Trophoblast cell (in vitro differentiated cells and primary cell): ENCODE measurements around the gene KRTAP9-7. TPM values are rescaled to one million over a fixed set of nuclear protein-coding genes. Genes with fewer than 3 reads are reported as not detected.
"Not testable (repeated sequence)": the region's sequence is repeated elsewhere in the genome, so short reads cannot be mapped to it uniquely, and the experiment has no call there.

Source experiments
- DNase-seq, 2 donors: peaks; one replicate each; pipeline ENCODE4 v3.0.0-alpha.2; 2016
- H2AFZ ChIP-seq: 2 replicates; pipeline ENCODE4 v1.6.1; 2013; ENCODE audit warnings: low read length, moderate library complexity, mild to moderate bottlenecking; ENCODE audit not compliant: insufficient read depth, poor library complexity
- H2AK5ac ChIP-seq: 2 replicates; pipeline ENCODE4 v1.6.1; 2013; ENCODE audit warnings: mild to moderate bottlenecking, low read length
- H2BK120ac ChIP-seq: 2 replicates; pipeline ENCODE4 v1.6.1; 2013; ENCODE audit warnings: low read length, mild to moderate bottlenecking, moderate library complexity; ENCODE audit not compliant: insufficient read depth, poor library complexity
- H2BK12ac ChIP-seq: 2 replicates; pipeline ENCODE4 v1.6.1; 2013; ENCODE audit warnings: mild to moderate bottlenecking, low read length, moderate library complexity
- H2BK5ac ChIP-seq: 2 replicates; pipeline ENCODE4 v1.6.1; 2013; ENCODE audit warnings: low read length, low read depth, moderate library complexity, mild to moderate bottlenecking; ENCODE audit not compliant: poor library complexity
- H3K14ac ChIP-seq: 2 replicates; pipeline ENCODE4 v1.6.1; 2013; ENCODE audit warnings: mild to moderate bottlenecking, low read length
- H3K18ac ChIP-seq: 2 replicates; pipeline ENCODE4 v1.6.1; 2013; ENCODE audit warnings: mild to moderate bottlenecking, low read length
- H3K23ac ChIP-seq: 2 replicates; pipeline ENCODE4 v1.6.1; 2013; ENCODE audit warnings: low read length
- H3K27ac ChIP-seq: 2 replicates; pipeline ENCODE4 v1.5.1; 2013; ENCODE audit warnings: low read depth, mild to moderate bottlenecking, inconsistent platforms, low read length, moderate library complexity
- H3K27me3 ChIP-seq: 2 replicates; pipeline ENCODE4 v1.6.1; 2013; ENCODE audit warnings: inconsistent platforms, mild to moderate bottlenecking, low read length, moderate library complexity; ENCODE audit not compliant: insufficient read depth
- H3K36me3 ChIP-seq, 2 experiments: 1 replicate in 1 of 2; 2 replicates in 1 of 2; pipeline ENCODE4 v1.6.1; 2013; ENCODE audit warnings: low read length in 2 of 2, mild to moderate bottlenecking in 2 of 2, moderate library complexity in 1 of 2; ENCODE audit not compliant: insufficient read depth in 2 of 2, control insufficient read depth in 1 of 2
- H3K4ac ChIP-seq: 2 replicates; pipeline ENCODE4 v1.6.1; 2013; ENCODE audit warnings: low read depth, mild to moderate bottlenecking, low read length, moderate library complexity
- H3K4me1 ChIP-seq, 2 experiments: 1 replicate in 1 of 2; 2 replicates in 1 of 2; pipeline ENCODE4 v1.6.1; 2013; ENCODE audit warnings: low read length in 2 of 2, mild to moderate bottlenecking in 2 of 2, moderate library complexity in 1 of 2; ENCODE audit not compliant: insufficient read depth in 2 of 2, control insufficient read depth in 1 of 2
- H3K4me2 ChIP-seq: 2 replicates; pipeline ENCODE4 v1.6.1; 2013; ENCODE audit warnings: inconsistent platforms, mild to moderate bottlenecking, low read length, moderate library complexity
- H3K4me3 ChIP-seq: 2 replicates; pipeline ENCODE4 v1.5.1; 2013; ENCODE audit warnings: mild to moderate bottlenecking, low read depth, low read length, inconsistent platforms
- H3K79me1 ChIP-seq: one replicate; pipeline ENCODE4 v1.6.1; 2013; ENCODE audit warnings: low read length
- H3K79me2 ChIP-seq: 2 replicates; pipeline ENCODE4 v1.6.1; 2013; ENCODE audit warnings: low read length, mild to moderate bottlenecking; ENCODE audit not compliant: control insufficient read depth, insufficient read depth, poor library complexity
- H3K9ac ChIP-seq: 2 replicates; pipeline ENCODE4 v1.6.1; 2013; ENCODE audit warnings: mild to moderate bottlenecking, low read length
- H3K9me3 ChIP-seq: 2 replicates; pipeline ENCODE4 v1.6.1; 2013; ENCODE audit warnings: low read depth, mild to moderate bottlenecking, control low read depth, inconsistent platforms, low read length; ENCODE audit not compliant: insufficient read depth
- H4K12ac ChIP-seq: 2 replicates; pipeline ENCODE4 v1.6.1; 2013; ENCODE audit warnings: low read depth, mild to moderate bottlenecking, low read length, moderate library complexity
- H4K8ac ChIP-seq: 2 replicates; pipeline ENCODE4 v1.6.1; 2013; ENCODE audit warnings: low read depth, mild to moderate bottlenecking, low read length, moderate library complexity
- H4K91ac ChIP-seq: one replicate; pipeline ENCODE4 v1.6.1; 2013; ENCODE audit warnings: low read depth, mild to moderate bottlenecking, low read length, moderate library complexity
- WGBS: extraction: QIAGEN DNeasy Blood & Tissue Kit; methylation state at CpG from one replicate; pipeline ENCODE4 v1.1.7; 2013; ENCODE audit warnings: missing lambda C conversion rate; ENCODE audit not compliant: insufficient read length, insufficient coverage; ENCODE audit errors: extremely low coverage; 5-methylcytosine and 5-hydroxymethylcytosine counted together
- polyA plus RNA-seq: library from polyadenylated mRNA; stranded (reverse); fragments of 200-250 nt; gene quantifications from 2 replicates; pipeline ENCODE4 v1.2.3, GENCODE V29; 2013

The KRTAP9-7 gene
- not detected in 2 replicates for polyA plus RNA-seq

- not testable (repeated sequence) for H3K4ac ChIP-seq, H3K4me2 ChIP-seq, H3K14ac ChIP-seq, H3K9me3 ChIP-seq, H3K27me3 ChIP-seq, H2BK12ac ChIP-seq, H3K79me1 ChIP-seq, H3K23ac ChIP-seq, H2BK5ac ChIP-seq, H4K91ac ChIP-seq, H3K4me3 ChIP-seq, H3K79me2 ChIP-seq, H3K27ac ChIP-seq, H3K18ac ChIP-seq, H2AK5ac ChIP-seq, H4K8ac ChIP-seq, H2BK120ac ChIP-seq, H3K9ac ChIP-seq, H2AFZ ChIP-seq, H3K4me1 ChIP-seq, H4K12ac ChIP-seq, H3K36me3 ChIP-seq
- DNase-seq: peak in 1 of 2 donors; percentile 0
- WGBS: no CpG with 5 or more reads among the region's 3 CpGs
Observed at GRCh38 chr17:41275648-41276190, at the start of gene KRTAP9-7. KRTAP9-7 (plus strand) TSS chr17:41275698; CDS start chr17:41275698, 0 bp downstream.

GRCh38 chr17:41226051-41226450, 49.4 kb upstream of the KRTAP9-7 start:
- Histone ChIP-seq H2BK12ac (no peak overlapping the region), H4K12ac (no peak overlapping the region), H3K4me2 (no peak overlapping the region), H3K9me3 (no peaks in the 10 kb centered on the region), H3K14ac (no peak overlapping the region), H3K36me3 (no peaks in the 10 kb centered on the region), H2AK5ac (no peak overlapping the region), H3K4me1 (no peaks in the 10 kb centered on the region), H3K4ac (no peak overlapping the region), H3K9ac (no peak overlapping the region), H2BK5ac (peak overlapping the region; percentile 40), H4K91ac (no peak overlapping the region), H3K18ac (no peak overlapping the region), H2BK120ac (no peak overlapping the region), H4K8ac (no peak overlapping the region), H3K79me1 (no peaks in the 10 kb centered on the region), H3K27me3 (no peaks in the 10 kb centered on the region), H3K23ac (no peak overlapping the region), H2AFZ (no peak overlapping the region), H3K4me3 (no peak overlapping the region), H3K27ac (no peak overlapping the region), H3K79me2 (no peaks in the 10 kb centered on the region)
- peak in 1 of 2 donors; percentile 35 for DNase-seq
- WGBS: no CpG with 5 or more reads among the region's 6 CpGs

GRCh38 chr17:41226598-41227095, 48.9 kb upstream of the KRTAP9-7 start, which contains the start of gene KRTAP9-2:
KRTAP9-2 (plus strand) TSS chr17:41226648; CDS start chr17:41226655, 7 bp downstream.
- H2AK5ac ChIP-seq, H2BK120ac ChIP-seq, H3K4me3 ChIP-seq, H2BK12ac ChIP-seq, H4K8ac ChIP-seq, H3K27ac ChIP-seq, H3K9ac ChIP-seq, H4K12ac ChIP-seq, H3K79me1 ChIP-seq, H3K23ac ChIP-seq, DNase-seq, H4K91ac ChIP-seq, H3K14ac ChIP-seq, H2AFZ ChIP-seq, H3K4me1 ChIP-seq, H3K36me3 ChIP-seq, H3K4ac ChIP-seq, H3K27me3 ChIP-seq, H3K4me2 ChIP-seq, H3K79me2 ChIP-seq, H3K9me3 ChIP-seq, H3K18ac ChIP-seq: not testable (repeated sequence)
- peak within 1 kb of the TSS; percentile 40 for H2BK5ac ChIP-seq
- no CpG with 5 or more reads among the region's 4 CpGs for WGBS

GRCh38 chr17:41230094-41230493, 45.4 kb upstream of the KRTAP9-7 start:
- Histone ChIP-seq H4K91ac (no peak overlapping the region), H3K4ac (no peak overlapping the region), H2BK5ac (no peak overlapping the region), H3K23ac (no peak overlapping the region), H3K27ac (no peak overlapping the region), H3K27me3 (no peaks in the 10 kb centered on the region), H3K9ac (no peak overlapping the region), H3K18ac (no peak overlapping the region), H2AFZ (no peak overlapping the region), H4K8ac (no peak overlapping the region), H3K4me3 (no peak overlapping the region), H2AK5ac (no peak overlapping the region), H3K79me2 (no peaks in the 10 kb centered on the region), H4K12ac (no peak overlapping the region), H3K9me3 (no peaks in the 10 kb centered on the region), H3K79me1 (no peaks in the 10 kb centered on the region), H2BK120ac (no peak overlapping the region), H3K4me1 (no peaks in the 10 kb centered on the region), H3K14ac (no peak overlapping the region), H2BK12ac (no peak overlapping the region), H3K36me3 (no peaks in the 10 kb centered on the region), H3K4me2 (no peak overlapping the region)
- no peak for DNase-seq
